ENCODE measurements around the gene PRDX5.
A peak's percentile ranks its signal among the peaks of the same experiment; 100 is the strongest.

PRDX5 gene

GRCh38 chr11:64289002-64289564, 28.8 kb upstream of the PRDX5 start:
- Histone ChIP-seq H3K4me1 (ENCODE audit: control extremely low read depth in 1 of 4, control insufficient read depth in 4 of 4, insufficient read depth in 4 of 4, low read length in 3 of 4) (peaks cover 0 to 30% (median 28%) of the 10 kb centered on the region in 4 experiments), H3K4me3 (ENCODE audit: control insufficient read depth in 1 of 7, extremely low read depth in 1 of 7, insufficient read depth in 4 of 7, low read depth in 2 of 7, low read length in 6 of 7) (no peak overlapping the region), H3K9me3 (ENCODE audit: control extremely low read depth in 1 of 5, control insufficient read depth in 4 of 5, insufficient read depth in 2 of 5, low read depth in 1 of 5, low read length in 4 of 5) (no peaks in the 10 kb centered on the region), H3K27ac (ENCODE audit: insufficient read depth in 1 of 2, low read depth in 1 of 2, low read length in 2 of 2, poor library complexity in 1 of 2, severe bottlenecking in 2 of 2) (no peak overlapping the region), H3K36me3 (ENCODE audit: control insufficient read depth in 4 of 4, insufficient read depth in 4 of 4, low read length in 3 of 4) (peaks cover 0 to 2% (median 0%) of the 10 kb centered on the region in 4 experiments), H3K27me3 (replicated peaks in 2 of 5; ENCODE audit: control insufficient read depth in 4 of 5, insufficient read depth in 5 of 5, low read length in 4 of 5) (peaks cover 0 to 48% (median 20%) of the 10 kb centered on the region in 5 experiments)
- DNase-seq = no peak
- ChIA-PET CTCF (interaction anchor here (1.1 to 6.1 kb wide), 5 partner anchors 10 to 85 kb away, joined by 3 to 45 read pairs (median 5); partner anchors contain the start of genes CATSPERZ and ESRRA), POLR2A (no interaction called here)
- 95% methylated on average over 9 of the region's 13 CpGs for WGBS (ENCODE audit: insufficient coverage)

- CTCF ChIA-PET = interaction anchor here (0.6 to 6.1 kb wide), 8 partner anchors 8 to 87 kb away, joined by 3 to 45 read pairs (median 4); partner anchors contain the start of genes CATSPERZ and ESRRA
- WGBS (ENCODE audit: insufficient coverage) = 66% methylated on average over 9 of the region's 10 CpGs
- H3K9me3 ChIP-seq (ENCODE audit: control extremely low read depth in 1 of 5, control insufficient read depth in 4 of 5, insufficient read depth in 2 of 5, low read depth in 1 of 5, low read length in 4 of 5) = no peaks in the 10 kb centered on the region
- H3K4me1 ChIP-seq (ENCODE audit: control extremely low read depth in 1 of 4, control insufficient read depth in 4 of 4, insufficient read depth in 4 of 4, low read length in 3 of 4) = peaks cover 0 to 25% (median 22%) of the 10 kb centered on the region in 4 experiments
- H3K36me3 ChIP-seq (ENCODE audit: control insufficient read depth in 4 of 4, insufficient read depth in 4 of 4, low read length in 3 of 4) = peaks cover 0 to 2% (median 0%) of the 10 kb centered on the region in 4 experiments
- DNase-seq = no peak
- peaks cover 6 to 62% (median 29%) of the 10 kb centered on the region in 5 experiments for H3K27me3 ChIP-seq (replicated peaks in 2 of 5; ENCODE audit: control insufficient read depth in 4 of 5, insufficient read depth in 5 of 5, low read length in 4 of 5)
- no peak overlapping the region for H3K4me3 ChIP-seq (ENCODE audit: control insufficient read depth in 1 of 7, extremely low read depth in 1 of 7, insufficient read depth in 4 of 7, low read depth in 2 of 7, low read length in 6 of 7)
- no peak overlapping the region for H3K27ac ChIP-seq (ENCODE audit: insufficient read depth in 1 of 2, low read depth in 1 of 2, low read length in 2 of 2, poor library complexity in 1 of 2, severe bottlenecking in 2 of 2)
- POLR2A ChIA-PET = no interaction called here
Observed at GRCh38 chr11:64290352-64291261, 27.3 kb upstream of the PRDX5 start.

DNA sequence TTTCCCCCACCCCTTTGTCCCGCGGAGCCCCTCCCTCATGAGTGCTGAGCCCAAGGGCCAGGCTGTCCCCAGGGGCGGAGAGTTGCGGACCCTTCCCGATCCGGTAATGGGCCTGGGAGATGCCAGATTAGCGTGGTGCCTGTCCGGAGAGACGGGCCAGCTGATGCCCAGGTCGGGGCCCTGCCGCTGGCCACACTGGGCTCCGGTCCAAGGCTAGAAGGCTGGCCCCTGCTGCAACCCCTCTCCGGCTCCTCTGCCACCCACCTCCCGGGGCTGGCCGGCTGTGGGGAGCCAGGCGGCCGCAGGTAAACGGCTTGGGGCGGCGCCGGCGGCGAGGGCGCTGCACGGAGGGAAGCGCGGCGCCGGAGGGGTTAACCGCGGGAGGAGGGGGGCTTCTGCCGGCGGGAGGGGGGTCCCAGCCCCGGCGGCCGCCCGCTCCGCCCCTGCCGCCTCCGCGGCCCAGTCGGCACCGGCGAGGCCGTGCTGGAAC, 26.6 kb upstream of the PRDX5 start, which contains the start of gene KCNK4:
Gene KCNK4, plus strand, starts transcription at position 41 of the 490 bp plus-strand sequence. CDS start 1,717 bp downstream, outside the sequence.
- no peak for DNase-seq
- Histone ChIP-seq H3K36me3 (ENCODE audit: control insufficient read depth in 4 of 4, insufficient read depth in 4 of 4, low read length in 3 of 4) (peaks cover 0 to 2% (median 0%) of the 10 kb centered on the region in 4 experiments), H3K4me1 (ENCODE audit: control extremely low read depth in 1 of 4, control insufficient read depth in 4 of 4, insufficient read depth in 4 of 4, low read length in 3 of 4) (peaks cover 0 to 20% (median 17%) of the 10 kb centered on the region in 4 experiments), H3K27me3 (replicated peaks in 2 of 5; ENCODE audit: control insufficient read depth in 4 of 5, insufficient read depth in 5 of 5, low read length in 4 of 5) (peaks cover 10 to 69% (median 34%) of the 10 kb centered on the region in 5 experiments), H3K9me3 (ENCODE audit: control extremely low read depth in 1 of 5, control insufficient read depth in 4 of 5, insufficient read depth in 2 of 5, low read depth in 1 of 5, low read length in 4 of 5) (no peaks in the 10 kb centered on the region), H3K27ac (ENCODE audit: insufficient read depth in 1 of 2, low read depth in 1 of 2, low read length in 2 of 2, poor library complexity in 1 of 2, severe bottlenecking in 2 of 2) (no peak within 1 kb of the TSS), H3K4me3 (ENCODE audit: control insufficient read depth in 1 of 7, extremely low read depth in 1 of 7, insufficient read depth in 4 of 7, low read depth in 2 of 7, low read length in 6 of 7) (peak within 1 kb of the TSS; percentile 10 to 62 (median 48))
- POLR2A ChIA-PET = no interaction called here
- 5% methylated on average over 39 of the region's 45 CpGs for WGBS (ENCODE audit: insufficient coverage)
- CTCF ChIA-PET = interaction anchor here (1.4 to 6.1 kb wide), 2 partner anchors 11 to 20 kb away, joined by 4 to 45 read pairs; partner anchors contain the start of genes CATSPERZ and ESRRA

DNA sequence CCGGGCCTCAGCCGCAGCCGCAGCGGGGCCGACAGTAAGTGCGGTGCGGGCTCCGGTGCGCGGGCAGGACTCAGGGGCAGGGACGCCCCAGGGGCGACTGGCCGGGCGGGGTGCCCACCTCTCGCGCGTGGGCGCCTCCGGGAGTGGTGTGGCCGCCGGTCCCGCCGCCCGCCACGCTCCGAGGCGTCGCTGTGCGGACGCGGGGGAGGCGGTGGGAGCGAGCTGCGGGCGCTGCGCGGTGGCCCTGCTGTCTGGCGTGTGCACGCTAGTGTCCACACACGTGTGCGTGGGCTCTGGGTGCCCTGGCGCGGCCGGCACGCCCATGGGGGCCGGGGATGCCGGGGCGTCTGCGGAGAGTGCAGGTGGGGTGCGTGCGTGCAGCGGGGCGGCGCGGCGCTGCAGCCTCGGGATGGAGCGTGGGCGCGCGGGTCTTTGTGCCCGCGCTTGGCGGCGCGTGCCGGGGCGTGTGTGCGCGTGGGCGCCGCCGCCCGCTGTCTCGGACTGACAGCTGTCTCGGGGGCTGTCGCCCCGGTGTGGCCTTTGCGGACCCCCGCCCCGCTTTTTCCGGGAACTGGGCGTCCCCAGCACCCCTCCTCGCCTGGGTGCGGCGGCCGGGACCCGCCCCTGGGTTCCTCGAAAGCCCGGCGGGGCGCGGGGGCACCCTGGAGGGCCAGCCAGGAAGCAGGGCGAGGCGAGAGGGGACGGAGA, 26.0 kb upstream of the PRDX5 start:
- CTCF ChIA-PET = interaction anchor here (1.4 to 6.1 kb wide), 2 partner anchors 11 to 21 kb away, joined by 4 to 45 read pairs; partner anchors contain the start of genes CATSPERZ and ESRRA
- Histone ChIP-seq H3K9me3 (ENCODE audit: control extremely low read depth in 1 of 5, control insufficient read depth in 4 of 5, insufficient read depth in 2 of 5, low read depth in 1 of 5, low read length in 4 of 5) (no peaks in the 10 kb centered on the region), H3K4me1 (ENCODE audit: control extremely low read depth in 1 of 4, control insufficient read depth in 4 of 4, insufficient read depth in 4 of 4, low read length in 3 of 4) (peaks cover 0 to 17% (median 15%) of the 10 kb centered on the region in 4 experiments), H3K4me3 (ENCODE audit: control insufficient read depth in 1 of 7, extremely low read depth in 1 of 7, insufficient read depth in 4 of 7, low read depth in 2 of 7, low read length in 6 of 7) (peak overlapping the region; percentile 10 to 62 (median 48)), H3K27ac (ENCODE audit: insufficient read depth in 1 of 2, low read depth in 1 of 2, low read length in 2 of 2, poor library complexity in 1 of 2, severe bottlenecking in 2 of 2) (no peak overlapping the region), H3K27me3 (replicated peaks in 2 of 5; ENCODE audit: control insufficient read depth in 4 of 5, insufficient read depth in 5 of 5, low read length in 4 of 5) (peaks cover 14 to 75% (median 37%) of the 10 kb centered on the region in 5 experiments), H3K36me3 (ENCODE audit: control insufficient read depth in 4 of 4, insufficient read depth in 4 of 4, low read length in 3 of 4) (peaks cover 0 to 2% (median 0%) of the 10 kb centered on the region in 4 experiments)
- WGBS (ENCODE audit: insufficient coverage) = under 1% methylated on average over 88 of the region's 96 CpGs
- peak in 1 of 3 donors; percentile 40 for DNase-seq
- POLR2A ChIA-PET = no interaction called here

DNA sequence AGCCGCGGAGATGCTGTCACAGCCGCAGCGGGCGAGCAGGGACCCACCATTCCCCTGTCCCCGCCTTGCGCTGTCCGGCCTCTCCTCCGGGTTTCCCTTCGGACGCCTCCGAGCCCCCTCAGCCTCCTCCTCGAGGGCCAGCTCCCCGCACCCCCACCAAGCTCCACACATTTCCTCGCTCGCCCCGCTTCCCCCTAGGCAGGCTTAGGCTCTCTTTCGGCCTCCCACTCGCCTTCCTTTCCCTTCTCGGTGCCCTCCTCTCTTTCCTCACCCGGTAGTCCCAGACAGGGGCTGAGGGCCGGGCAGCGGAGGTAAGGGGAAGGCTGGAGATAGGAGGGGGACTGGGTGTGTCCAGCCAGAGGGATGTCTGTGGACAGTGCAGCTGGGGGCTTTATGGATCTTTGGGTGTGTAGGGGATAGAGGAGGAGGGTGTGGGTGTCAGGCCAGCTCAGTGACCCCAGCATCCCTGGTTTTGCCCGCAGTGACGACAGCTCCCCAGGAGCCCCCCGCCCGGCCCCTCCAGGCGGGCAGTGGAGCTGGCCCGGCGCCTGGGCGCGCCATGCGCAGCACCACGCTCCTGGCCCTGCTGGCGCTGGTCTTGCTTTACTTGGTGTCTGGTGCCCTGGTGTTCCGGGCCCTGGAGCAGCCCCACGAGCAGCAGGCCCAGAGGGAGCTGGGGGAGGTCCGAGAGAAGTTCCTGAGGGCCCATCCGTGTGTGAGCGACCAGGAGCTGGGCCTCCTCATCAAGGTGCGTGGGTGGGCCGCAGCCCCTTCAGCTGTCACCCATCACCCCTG, 25.3 kb upstream of the PRDX5 start:
- CTCF ChIA-PET = interaction anchor here (1.4 to 6.1 kb wide), 2 partner anchors 10 to 22 kb away, joined by 4 to 45 read pairs; partner anchors contain the start of genes CATSPERZ and ESRRA
- POLR2A ChIA-PET = no interaction called here
- H3K4me3 ChIP-seq (ENCODE audit: control insufficient read depth in 1 of 7, extremely low read depth in 1 of 7, insufficient read depth in 4 of 7, low read depth in 2 of 7, low read length in 6 of 7) = peak overlapping the region in 6 of 7 experiments; percentile 10 to 62 (median 40)
- DNase-seq = no peak
- no peak overlapping the region for H3K27ac ChIP-seq (ENCODE audit: insufficient read depth in 1 of 2, low read depth in 1 of 2, low read length in 2 of 2, poor library complexity in 1 of 2, severe bottlenecking in 2 of 2)
- peaks cover 0 to 23% (median 18%) of the 10 kb centered on the region in 4 experiments for H3K4me1 ChIP-seq (ENCODE audit: control extremely low read depth in 1 of 4, control insufficient read depth in 4 of 4, insufficient read depth in 4 of 4, low read length in 3 of 4)
- 40% methylated on average over 29 of the region's 42 CpGs for WGBS (ENCODE audit: insufficient coverage)
- peaks cover 0 to 2% (median 0%) of the 10 kb centered on the region in 4 experiments for H3K36me3 ChIP-seq (ENCODE audit: control insufficient read depth in 4 of 4, insufficient read depth in 4 of 4, low read length in 3 of 4)
- peaks cover 14 to 83% (median 44%) of the 10 kb centered on the region in 5 experiments for H3K27me3 ChIP-seq (replicated peaks in 2 of 5; ENCODE audit: control insufficient read depth in 4 of 5, insufficient read depth in 5 of 5, low read length in 4 of 5)
- no peaks in the 10 kb centered on the region for H3K9me3 ChIP-seq (ENCODE audit: control extremely low read depth in 1 of 5, control insufficient read depth in 4 of 5, insufficient read depth in 2 of 5, low read depth in 1 of 5, low read length in 4 of 5)

DNA sequence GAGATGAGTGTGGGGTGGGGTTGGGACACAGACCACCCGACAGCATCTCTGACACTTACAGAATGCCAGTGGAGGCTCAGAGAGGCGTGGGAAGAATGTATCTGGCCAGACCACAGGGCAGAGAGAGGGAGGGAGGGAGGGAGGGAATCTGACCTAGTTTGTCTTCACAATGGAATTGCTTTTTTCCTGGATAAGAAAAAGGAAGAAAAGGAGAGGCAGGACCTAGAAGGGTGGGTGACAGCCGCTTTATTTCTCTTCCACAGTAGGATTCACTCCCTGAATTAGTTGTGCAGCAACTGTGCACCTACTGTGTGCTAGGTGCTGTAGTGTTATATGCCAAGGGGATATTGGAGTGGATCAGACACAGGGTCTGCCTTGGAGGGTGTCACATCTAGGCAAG, 23.1 kb upstream of the PRDX5 start:
- ChIA-PET CTCF (interaction anchor here (0.7 to 2.4 kb wide), 6 partner anchors 31 to 1735 kb away, joined by 3 to 6 read pairs (median 3); no protein-coding TSS in a partner anchor), POLR2A (interaction anchor here (0.7 kb wide), 1 partner anchor 90 kb away, joined by 4 read pairs; no protein-coding TSS in a partner anchor)
- no peak for DNase-seq
- Histone ChIP-seq H3K4me3 (ENCODE audit: control insufficient read depth in 1 of 7, extremely low read depth in 1 of 7, insufficient read depth in 4 of 7, low read depth in 2 of 7, low read length in 6 of 7) (no peak overlapping the region), H3K36me3 (ENCODE audit: control insufficient read depth in 4 of 4, insufficient read depth in 4 of 4, low read length in 3 of 4) (no peaks in the 10 kb centered on the region), H3K4me1 (ENCODE audit: control extremely low read depth in 1 of 4, control insufficient read depth in 4 of 4, insufficient read depth in 4 of 4, low read length in 3 of 4) (peaks cover 0 to 39% (median 28%) of the 10 kb centered on the region in 4 experiments), H3K27me3 (replicated peaks in 2 of 5; ENCODE audit: control insufficient read depth in 4 of 5, insufficient read depth in 5 of 5, low read length in 4 of 5) (peaks cover 14 to 99% (median 61%) of the 10 kb centered on the region in 5 experiments), H3K9me3 (ENCODE audit: control extremely low read depth in 1 of 5, control insufficient read depth in 4 of 5, insufficient read depth in 2 of 5, low read depth in 1 of 5, low read length in 4 of 5) (no peaks in the 10 kb centered on the region), H3K27ac (ENCODE audit: insufficient read depth in 1 of 2, low read depth in 1 of 2, low read length in 2 of 2, poor library complexity in 1 of 2, severe bottlenecking in 2 of 2) (no peak overlapping the region)
- 81% methylated on average over 3 of the region's 3 CpGs for WGBS (ENCODE audit: insufficient coverage)
